ENCODE results near the gene SLC22A5. TPM values are rescaled to one million over a fixed set of nuclear protein-coding genes. Genes with fewer than 3 reads are reported as not detected.

SLC22A5 gene
- total RNA-seq, 1 donor from 2014 or later, result 1.2 TPM

GRCh38 chr5:132365213-132365612 is 4.3 kb upstream of the SLC22A5 start:
- H3K4me1 Mint-ChIP-seq (ENCODE audit: unreplicated experiment), result peaks cover 3% of the 10 kb centered on the region
- H3K4me3 Mint-ChIP-seq (ENCODE audit: unreplicated experiment), result no peak overlapping the region
- no peaks in the 10 kb centered on the region for H3K36me3 Mint-ChIP-seq (ENCODE audit: low read depth, unreplicated experiment)
- TF ChIP-seq, protein P1, sequence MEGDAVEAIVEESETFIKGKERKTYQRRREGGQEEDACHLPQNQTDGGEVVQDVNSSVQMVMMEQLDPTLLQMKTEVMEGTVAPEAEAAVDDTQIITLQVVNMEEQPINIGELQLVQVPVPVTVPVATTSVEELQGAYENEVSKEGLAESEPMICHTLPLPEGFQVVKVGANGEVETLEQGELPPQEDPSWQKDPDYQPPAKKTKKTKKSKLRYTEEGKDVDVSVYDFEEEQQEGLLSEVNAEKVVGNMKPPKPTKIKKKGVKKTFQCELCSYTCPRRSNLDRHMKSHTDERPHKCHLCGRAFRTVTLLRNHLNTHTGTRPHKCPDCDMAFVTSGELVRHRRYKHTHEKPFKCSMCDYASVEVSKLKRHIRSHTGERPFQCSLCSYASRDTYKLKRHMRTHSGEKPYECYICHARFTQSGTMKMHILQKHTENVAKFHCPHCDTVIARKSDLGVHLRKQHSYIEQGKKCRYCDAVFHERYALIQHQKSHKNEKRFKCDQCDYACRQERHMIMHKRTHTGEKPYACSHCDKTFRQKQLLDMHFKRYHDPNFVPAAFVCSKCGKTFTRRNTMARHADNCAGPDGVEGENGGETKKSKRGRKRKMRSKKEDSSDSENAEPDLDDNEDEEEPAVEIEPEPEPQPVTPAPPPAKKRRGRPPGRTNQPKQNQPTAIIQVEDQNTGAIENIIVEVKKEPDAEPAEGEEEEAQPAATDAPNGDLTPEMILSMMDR (IDR thresholded peaks at IDR 0.05; ENCODE audit: unreplicated experiment), result no peak
- no peak overlapping the region for H3K27ac Mint-ChIP-seq (ENCODE audit: unreplicated experiment)
- no peak for DNase-seq (ENCODE audit: low spot score)
- H3K27me3 Mint-ChIP-seq (ENCODE audit: unreplicated experiment), result peaks cover 2% of the 10 kb centered on the region
- H3K9me3 Mint-ChIP-seq (ENCODE audit: unreplicated experiment), result no peaks in the 10 kb centered on the region

DNA sequence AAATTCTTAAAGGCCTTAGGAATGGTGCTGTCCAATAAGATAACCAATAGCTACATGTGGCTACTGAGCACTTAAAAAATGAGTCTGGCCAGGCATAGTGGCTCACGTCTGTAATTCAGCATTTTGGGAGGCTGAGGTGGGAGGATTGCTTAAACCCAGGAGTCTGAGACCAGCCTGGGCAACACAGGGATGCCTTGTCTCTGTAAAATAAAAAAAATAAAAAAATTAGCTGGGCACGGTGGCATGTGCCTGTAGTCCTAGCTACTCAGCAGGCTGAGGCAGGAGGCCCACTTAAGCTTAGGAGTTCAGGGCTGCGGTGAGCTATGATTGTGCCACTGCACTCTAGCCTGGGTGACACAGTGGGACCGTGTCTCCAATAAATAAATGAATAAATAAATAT is 1.3 kb upstream of the SLC22A5 start:
- no peak overlapping the region for H3K27ac Mint-ChIP-seq (ENCODE audit: unreplicated experiment)
- H3K9me3 Mint-ChIP-seq (ENCODE audit: unreplicated experiment), result no peaks in the 10 kb centered on the region
- no peaks in the 10 kb centered on the region for H3K36me3 Mint-ChIP-seq (ENCODE audit: low read depth, unreplicated experiment)
- peaks cover 6% of the 10 kb centered on the region for H3K27me3 Mint-ChIP-seq (ENCODE audit: unreplicated experiment)
- peaks cover 3% of the 10 kb centered on the region for H3K4me1 Mint-ChIP-seq (ENCODE audit: unreplicated experiment)
- TF ChIP-seq, protein P1 (IDR thresholded peaks at IDR 0.05; ENCODE audit: unreplicated experiment), result no peak
- no peak overlapping the region for H3K4me3 Mint-ChIP-seq (ENCODE audit: unreplicated experiment)
- no peak for DNase-seq (ENCODE audit: low spot score)

DNA sequence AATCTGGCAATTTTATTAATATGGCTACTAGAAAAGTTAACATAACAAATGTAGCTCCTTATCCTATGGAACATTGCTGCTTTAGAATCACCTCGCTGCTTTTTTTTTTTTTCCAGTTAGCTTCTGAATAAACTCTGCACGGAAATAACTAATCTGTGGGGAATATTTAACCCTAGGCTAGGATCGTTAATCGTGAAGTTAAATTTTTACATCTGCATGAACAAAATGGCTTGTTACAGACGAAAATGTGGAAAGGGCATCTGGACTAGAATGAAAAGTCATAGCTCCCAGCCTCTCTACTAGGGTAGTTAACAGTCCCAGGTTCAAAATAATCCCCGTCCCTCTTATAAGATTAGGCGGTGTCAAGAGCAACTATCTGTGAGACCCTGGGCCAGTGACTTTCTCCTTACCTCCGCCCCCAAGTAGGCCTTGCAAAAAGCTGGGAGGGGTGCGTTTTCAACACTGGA is 470 bp upstream of the SLC22A5 start:
- Mint-ChIP-seq H3K27me3 (ENCODE audit: unreplicated experiment) (peaks cover 6% of the 10 kb centered on the region), H3K36me3 (ENCODE audit: low read depth, unreplicated experiment) (no peaks in the 10 kb centered on the region), H3K4me1 (ENCODE audit: unreplicated experiment) (peaks cover 3% of the 10 kb centered on the region), H3K9me3 (ENCODE audit: unreplicated experiment) (no peaks in the 10 kb centered on the region), H3K27ac (ENCODE audit: unreplicated experiment) (no peak overlapping the region), H3K4me3 (ENCODE audit: unreplicated experiment) (peak overlapping the region; percentile 86)
- TF ChIP-seq, protein P1 (IDR thresholded peaks at IDR 0.05; ENCODE audit: unreplicated experiment), result no peak
- DNase-seq (ENCODE audit: low spot score), result no peak

DNA sequence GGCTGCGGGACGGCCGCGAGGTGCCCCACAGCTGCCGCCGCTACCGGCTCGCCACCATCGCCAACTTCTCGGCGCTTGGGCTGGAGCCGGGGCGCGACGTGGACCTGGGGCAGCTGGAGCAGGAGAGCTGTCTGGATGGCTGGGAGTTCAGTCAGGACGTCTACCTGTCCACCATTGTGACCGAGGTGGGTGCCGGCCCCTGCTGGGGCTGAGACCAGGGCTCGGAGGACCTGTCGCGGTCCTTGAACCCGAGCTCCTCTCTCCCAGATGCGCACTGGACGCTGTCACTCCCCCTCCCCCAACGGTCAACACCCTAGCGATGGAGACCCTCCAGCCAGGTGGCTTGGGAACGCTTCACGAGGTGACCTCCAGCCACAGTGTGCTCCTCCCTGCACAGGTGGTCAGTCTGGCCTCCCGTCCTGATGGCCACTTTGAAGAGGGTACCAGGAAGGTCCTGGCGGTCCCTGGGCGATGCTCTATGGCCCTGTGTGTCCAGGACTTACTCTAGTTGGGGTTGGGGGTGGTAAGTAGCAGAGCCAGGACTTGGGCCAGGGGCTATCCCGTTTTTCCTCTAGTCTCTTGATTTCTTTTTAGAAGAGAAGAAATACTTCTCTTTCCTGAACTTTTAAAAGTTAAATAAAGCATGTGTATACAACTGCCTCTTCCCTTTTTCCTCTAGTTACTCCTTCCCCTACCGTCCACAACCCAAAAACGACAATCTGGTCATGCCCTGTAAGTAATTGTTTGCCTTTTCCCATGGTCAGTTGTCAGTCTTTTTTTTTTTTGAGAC is 866 bp downstream of the SLC22A5 start:
- no peaks in the 10 kb centered on the region for H3K9me3 Mint-ChIP-seq (ENCODE audit: unreplicated experiment)
- TF ChIP-seq, protein P1 (IDR thresholded peaks at IDR 0.05; ENCODE audit: unreplicated experiment), result no peak
- DNase-seq (ENCODE audit: low spot score), result no peak
- peak overlapping the region; percentile 83 for H3K4me3 Mint-ChIP-seq (ENCODE audit: unreplicated experiment)
- H3K27ac Mint-ChIP-seq (ENCODE audit: unreplicated experiment), result no peak overlapping the region
- H3K4me1 Mint-ChIP-seq (ENCODE audit: unreplicated experiment), result peaks cover 3% of the 10 kb centered on the region
- peaks cover 6% of the 10 kb centered on the region for H3K27me3 Mint-ChIP-seq (ENCODE audit: unreplicated experiment)
- H3K36me3 Mint-ChIP-seq (ENCODE audit: low read depth, unreplicated experiment), result no peaks in the 10 kb centered on the region

GRCh38 chr5:132370971-132371602 is 1.6 kb downstream of the SLC22A5 start:
- Mint-ChIP-seq H3K27me3 (ENCODE audit: unreplicated experiment) (peaks cover 6% of the 10 kb centered on the region), H3K27ac (ENCODE audit: unreplicated experiment) (no peak overlapping the region), H3K36me3 (ENCODE audit: low read depth, unreplicated experiment) (no peaks in the 10 kb centered on the region), H3K4me1 (ENCODE audit: unreplicated experiment) (peaks cover 3% of the 10 kb centered on the region), H3K9me3 (ENCODE audit: unreplicated experiment) (no peaks in the 10 kb centered on the region), H3K4me3 (ENCODE audit: unreplicated experiment) (peak overlapping the region; percentile 40)
- no peak for DNase-seq (ENCODE audit: low spot score)
- TF ChIP-seq, protein P1 (IDR thresholded peaks at IDR 0.05; ENCODE audit: unreplicated experiment), result no peak

Data from endothelial cell (in vitro differentiated cells).